ENCODE measurements around the gene SLC10A3. TPM values are rescaled to one million over a fixed set of nuclear protein-coding genes. Genes with fewer than 3 reads are reported as not detected.

The SLC10A3 gene
- total and polyA plus RNA-seq, 10 of the 15 experiments (the other 5 are each of a cell fraction or from before 2014, with no cell fraction given), result 1.7 to 23.5 (median 11.0) TPM

DNA sequence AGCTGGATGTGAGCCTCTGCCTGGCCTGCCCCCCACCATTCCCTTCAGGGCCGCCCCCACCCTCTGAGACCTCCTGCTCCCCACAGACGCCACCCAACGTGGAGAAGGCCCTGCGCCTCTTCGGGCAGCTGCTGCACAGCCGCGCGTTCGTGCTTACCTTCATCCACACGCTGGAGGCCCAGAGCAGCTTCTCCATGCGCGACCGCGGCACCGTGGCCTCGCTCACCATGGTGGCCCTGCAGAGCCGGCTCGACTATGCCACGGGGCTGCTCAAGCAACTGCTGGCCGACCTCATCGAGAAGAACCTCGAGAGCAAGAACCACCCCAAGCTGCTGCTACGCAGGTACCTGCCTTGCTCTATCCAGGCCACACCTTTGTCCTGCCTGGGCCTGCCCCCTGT lies 22.2 kb downstream of the SLC10A3 start (continued):
- TF ChIP-seq, protein P1, sequence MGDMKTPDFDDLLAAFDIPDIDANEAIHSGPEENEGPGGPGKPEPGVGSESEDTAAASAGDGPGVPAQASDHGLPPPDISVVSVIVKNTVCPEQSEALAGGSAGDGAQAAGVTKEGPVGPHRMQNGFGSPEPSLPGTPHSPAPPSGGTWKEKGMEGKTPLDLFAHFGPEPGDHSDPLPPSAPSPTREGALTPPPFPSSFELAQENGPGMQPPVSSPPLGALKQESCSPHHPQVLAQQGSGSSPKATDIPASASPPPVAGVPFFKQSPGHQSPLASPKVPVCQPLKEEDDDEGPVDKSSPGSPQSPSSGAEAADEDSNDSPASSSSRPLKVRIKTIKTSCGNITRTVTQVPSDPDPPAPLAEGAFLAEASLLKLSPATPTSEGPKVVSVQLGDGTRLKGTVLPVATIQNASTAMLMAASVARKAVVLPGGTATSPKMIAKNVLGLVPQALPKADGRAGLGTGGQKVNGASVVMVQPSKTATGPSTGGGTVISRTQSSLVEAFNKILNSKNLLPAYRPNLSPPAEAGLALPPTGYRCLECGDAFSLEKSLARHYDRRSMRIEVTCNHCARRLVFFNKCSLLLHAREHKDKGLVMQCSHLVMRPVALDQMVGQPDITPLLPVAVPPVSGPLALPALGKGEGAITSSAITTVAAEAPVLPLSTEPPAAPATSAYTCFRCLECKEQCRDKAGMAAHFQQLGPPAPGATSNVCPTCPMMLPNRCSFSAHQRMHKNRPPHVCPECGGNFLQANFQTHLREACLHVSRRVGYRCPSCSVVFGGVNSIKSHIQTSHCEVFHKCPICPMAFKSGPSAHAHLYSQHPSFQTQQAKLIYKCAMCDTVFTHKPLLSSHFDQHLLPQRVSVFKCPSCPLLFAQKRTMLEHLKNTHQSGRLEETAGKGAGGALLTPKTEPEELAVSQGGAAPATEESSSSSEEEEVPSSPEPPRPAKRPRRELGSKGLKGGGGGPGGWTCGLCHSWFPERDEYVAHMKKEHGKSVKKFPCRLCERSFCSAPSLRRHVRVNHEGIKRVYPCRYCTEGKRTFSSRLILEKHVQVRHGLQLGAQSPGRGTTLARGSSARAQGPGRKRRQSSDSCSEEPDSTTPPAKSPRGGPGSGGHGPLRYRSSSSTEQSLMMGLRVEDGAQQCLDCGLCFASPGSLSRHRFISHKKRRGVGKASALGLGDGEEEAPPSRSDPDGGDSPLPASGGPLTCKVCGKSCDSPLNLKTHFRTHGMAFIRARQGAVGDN (IDR thresholded peaks at IDR 0.05), result no peak
- TF ChIP-seq MTA2 (IDR thresholded peaks at IDR 0.05; ENCODE audit: low read depth) (no peak), HDAC2 (IDR thresholded peaks at IDR 0.05) (no peak)

DNA sequence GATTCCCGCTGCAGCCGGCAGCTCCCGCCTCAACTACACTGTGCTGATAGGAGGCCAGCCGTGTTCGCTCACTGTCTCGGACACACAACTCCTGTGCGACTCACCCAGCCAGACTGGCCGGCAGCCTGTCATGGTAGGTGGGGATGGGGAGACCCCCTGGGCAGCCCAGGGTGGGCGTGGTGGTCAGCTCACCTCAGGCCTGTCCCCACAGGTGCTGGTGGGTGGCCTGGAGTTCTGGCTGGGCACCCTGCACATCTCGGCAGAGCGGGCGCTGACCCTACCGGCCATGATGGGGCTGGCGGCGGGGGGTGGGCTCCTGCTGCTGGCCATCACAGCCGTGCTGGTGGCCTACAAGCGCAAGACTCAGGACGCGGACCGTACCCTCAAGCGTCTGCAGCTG lies 22.9 kb downstream of the SLC10A3 start:
- H3K9me3 ChIP-seq (replicated peaks; ENCODE audit: control insufficient read depth, insufficient read depth, low read length), result no peaks in the 10 kb centered on the region; the same call in 2 of the 3 replicates
- no peak overlapping the region for H3K4me3 ChIP-seq
- H3K4me1 ChIP-seq (ENCODE audit: control insufficient read depth, insufficient read depth, low read length), result no peaks in the 10 kb centered on the region
- intact Hi-C loops (cut with micrococcal nuclease; ENCODE audit: unreplicated experiment), result no loop called here
- no TSS peak for BruUV-seq (replicated peaks)
- no peaks in the 10 kb centered on the region for H4K20me1 ChIP-seq (ENCODE audit: control insufficient read depth, insufficient read depth)
- no peaks in the 10 kb centered on the region for H3K79me2 ChIP-seq (ENCODE audit: control insufficient read depth, insufficient read depth, low read length)
- TF ChIP-seq MTA2 (IDR thresholded peaks at IDR 0.05; ENCODE audit: low read depth) (no peak), SPI1 (IDR thresholded peaks at IDR 0.05; ENCODE audit: borderline replicate concordance, insufficient read depth, low read depth, low read length) (no peak), MEF2A (IDR thresholded peaks at IDR 0.05; ENCODE audit: insufficient read depth, low read depth, low read length) (no peak), TCF12 (IDR thresholded peaks at IDR 0.05; ENCODE audit: low read depth, low read length) (no peak), JUNB (IDR thresholded peaks at IDR 0.05) (no peak), ZBED1 (IDR thresholded peaks at IDR 0.05; ENCODE audit: borderline replicate concordance) (no peak), RAD51 (IDR thresholded peaks at IDR 0.05) (no peak), ZNF384 (IDR thresholded peaks at IDR 0.05; ENCODE audit: borderline replicate concordance, low read depth, low read length) (no peak), NR2C2 (IDR thresholded peaks at IDR 0.05; ENCODE audit: borderline replicate concordance, control insufficient read depth, insufficient read length, low read depth) (no peak)
- TF ChIP-seq, protein P2, sequence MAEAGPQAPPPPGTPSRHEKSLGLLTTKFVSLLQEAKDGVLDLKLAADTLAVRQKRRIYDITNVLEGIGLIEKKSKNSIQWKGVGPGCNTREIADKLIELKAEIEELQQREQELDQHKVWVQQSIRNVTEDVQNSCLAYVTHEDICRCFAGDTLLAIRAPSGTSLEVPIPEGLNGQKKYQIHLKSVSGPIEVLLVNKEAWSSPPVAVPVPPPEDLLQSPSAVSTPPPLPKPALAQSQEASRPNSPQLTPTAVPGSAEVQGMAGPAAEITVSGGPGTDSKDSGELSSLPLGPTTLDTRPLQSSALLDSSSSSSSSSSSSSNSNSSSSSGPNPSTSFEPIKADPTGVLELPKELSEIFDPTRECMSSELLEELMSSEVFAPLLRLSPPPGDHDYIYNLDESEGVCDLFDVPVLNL (IDR thresholded peaks at IDR 0.05; ENCODE audit: low read depth, low read length), result no peak
- TF ChIP-seq, protein P3, sequence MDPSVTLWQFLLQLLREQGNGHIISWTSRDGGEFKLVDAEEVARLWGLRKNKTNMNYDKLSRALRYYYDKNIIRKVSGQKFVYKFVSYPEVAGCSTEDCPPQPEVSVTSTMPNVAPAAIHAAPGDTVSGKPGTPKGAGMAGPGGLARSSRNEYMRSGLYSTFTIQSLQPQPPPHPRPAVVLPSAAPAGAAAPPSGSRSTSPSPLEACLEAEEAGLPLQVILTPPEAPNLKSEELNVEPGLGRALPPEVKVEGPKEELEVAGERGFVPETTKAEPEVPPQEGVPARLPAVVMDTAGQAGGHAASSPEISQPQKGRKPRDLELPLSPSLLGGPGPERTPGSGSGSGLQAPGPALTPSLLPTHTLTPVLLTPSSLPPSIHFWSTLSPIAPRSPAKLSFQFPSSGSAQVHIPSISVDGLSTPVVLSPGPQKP (IDR thresholded peaks at IDR 0.05; ENCODE audit: low read depth, low read length), result no peak
- H3K27ac ChIP-seq (ENCODE audit: control insufficient read depth, insufficient read depth), result no peak overlapping the region
- 94% methylated on average over 19 of the region's 21 CpGs for WGBS (ENCODE audit: insufficient coverage, insufficient replicate concordance, low lambda C conversion rate, missing lambda C conversion rate)
- peaks cover 0 to 2% of the 10 kb centered on the region in 2 experiments; a peak in 3 of 4 replicates for H3K36me3 ChIP-seq (ENCODE audit: control insufficient read depth in 2 of 2, insufficient read depth in 2 of 2, low read length in 1 of 2)
- RAD21 ChIA-PET (ENCODE audit: unreplicated experiment), result no interaction called here
- ATAC-seq, result no peak
- no peak for DNase-seq (ENCODE audit: low read depth, low spot score)
- CTCF ChIA-PET, result no interaction called here
- SMC1A ChIA-PET (ENCODE audit: uncharacterized antibody, unreplicated experiment), result no interaction called here
- H3K9ac ChIP-seq (ENCODE audit: control insufficient read depth, insufficient read depth, low read length), result no peak overlapping the region
- in situ Hi-C loops (cut with MboI), result no loop called here
- H2AFZ ChIP-seq (ENCODE audit: control insufficient read depth, low read depth, low read length), result no peak overlapping the region
- POLR2A ChIA-PET, result no interaction called here
- no peak overlapping the region for H3K4me2 ChIP-seq (ENCODE audit: control insufficient read depth, insufficient read depth)
- no peak for FAIRE-seq
- no peaks in the 10 kb centered on the region for H3K27me3 ChIP-seq (replicated peaks in 1 of 2; ENCODE audit: control insufficient read depth in 2 of 2, insufficient read depth in 2 of 2, low read length in 1 of 2)

All from GM12878 (cell line).